SK-N-SH (cell line): Measurements from ENCODE around the gene COL8A2. TPM values are rescaled to one million over a fixed set of nuclear protein-coding genes. Genes with fewer than 3 reads are reported as not detected.

Experiments used
- CTCF ChIA-PET: fragments of 300-600, 350-600 bp; formaldehyde crosslinking; extraction: SDS; loops from one replicate; lab custom pipeline; 2021; lab: Yijun Ruan, JAX
- POLR2A ChIA-PET: fragments of 350-600 bp; sonication (Branson Sonifier 250); formaldehyde crosslinking; extraction: SDS; loops from one replicate; lab custom pipeline; 2020; ENCODE audit warnings: antibody characterized with exemption, inconsistent platforms; lab: Yijun Ruan, JAX
- DNase-seq: peaks from one replicate; pipeline ENCODE4 v3.0.0; 2012
- H2AFZ ChIP-seq: fragments of 200-600 bp; sonication (generic); 2 replicates; pipeline ENCODE4 v1.8.1; 2016; ENCODE audit warnings: antibody characterized with exemption, mild to moderate bottlenecking, low read depth
- H3F3A ChIP-seq: fragments of 200-600 bp; sonication (generic); replicated peaks from 2 replicates; pipeline ENCODE3; 2016; ENCODE audit warnings: antibody characterized with exemption, mild to moderate bottlenecking; ENCODE audit not compliant: insufficient read depth
- H3K27ac ChIP-seq, 2 experiments: fragments of 200-500 bp in 1 of 2; fragments of 200-600 bp in 1 of 2; sonication (Bioruptor generic) in 1 of 2; sonication (generic), shearing (Covaris generic) in 1 of 2; 2 replicates each; pipeline versions ENCODE4 v1.5.1 to v1.6.1; 2014 to 2016; ENCODE audit warnings: low read depth in 2 of 2, inconsistent platforms in 1 of 2, low read length in 1 of 2, mild to moderate bottlenecking in 1 of 2, mixed read lengths in 1 of 2
- H3K27me3 ChIP-seq: fragments of 200-600 bp; sonication (generic), shearing (Covaris generic); 2 replicates; pipeline ENCODE4 v1.6.1; 2016; ENCODE audit warnings: mixed run types; ENCODE audit not compliant: insufficient read depth
- H3K36me3 ChIP-seq, 2 experiments: fragments of 200-500 bp in 1 of 2; fragments of 200-600 bp in 1 of 2; sonication (Bioruptor generic) in 1 of 2; sonication (generic) in 1 of 2; replicated peaks in 1 of 2; 2 replicates each; pipeline versions ENCODE3 to v1.5.1; 2014 to 2016; ENCODE audit warnings: low read length in 1 of 2, mild to moderate bottlenecking in 1 of 2; ENCODE audit not compliant: insufficient read depth in 2 of 2, control insufficient read depth in 1 of 2
- H3K4me1 ChIP-seq, 2 experiments: fragments of 200-500 bp in 1 of 2; fragments of 200-600 bp in 1 of 2; sonication (Bioruptor generic) in 1 of 2; sonication (generic), shearing (Covaris generic) in 1 of 2; 2 replicates each; pipeline versions ENCODE4 v1.5.1 to v1.6.1; 2014 to 2016; ENCODE audit warnings: low read depth in 1 of 2, low read length in 1 of 2, mixed run types in 1 of 2; ENCODE audit not compliant: insufficient read depth in 2 of 2, control insufficient read depth in 1 of 2
- H3K4me2 ChIP-seq: fragments of 200-600 bp; sonication (generic), shearing (Covaris generic); 2 replicates; pipeline ENCODE4 v1.6.1; 2017; ENCODE audit warnings: mixed run types
- H3K4me3 ChIP-seq, 2 experiments: fragments of 200-500 bp in 1 of 2; fragments of 200-600 bp in 1 of 2; sonication (Bioruptor generic) in 1 of 2; sonication (generic), shearing (Covaris generic) in 1 of 2; 2 replicates each; pipeline versions ENCODE4 v1.5.1 to v1.8.1; 2014 to 2016; ENCODE audit warnings: low read depth in 2 of 2, inconsistent platforms in 1 of 2, low read length in 1 of 2, mild to moderate bottlenecking in 1 of 2, mixed read lengths in 1 of 2, moderate library complexity in 1 of 2
- H3K79me2 ChIP-seq: fragments of 200-600 bp; sonication (generic); 2 replicates; pipeline ENCODE4 v1.8.1; 2017; ENCODE audit warnings: mild to moderate bottlenecking; ENCODE audit not compliant: insufficient read depth
- H3K9ac ChIP-seq: fragments of 200-600 bp; sonication (generic); 2 replicates; pipeline ENCODE4 v1.6.1; 2017; ENCODE audit warnings: mixed run types
- H3K9me2 ChIP-seq: fragments of 200-600 bp; sonication (generic); 2 replicates; pipeline ENCODE4 v1.6.1; 2017; ENCODE audit warnings: mixed run types
- H3K9me3 ChIP-seq: fragments of 200-600 bp; sonication (generic); 2 replicates; pipeline ENCODE4 v1.6.1; 2017; ENCODE audit warnings: mixed run types, mild to moderate bottlenecking, moderate library complexity
- H4K20me1 ChIP-seq: fragments of 200-600 bp; sonication (generic); 2 replicates; pipeline ENCODE4 v1.6.1; 2017; ENCODE audit warnings: mild to moderate bottlenecking, mixed run types; ENCODE audit not compliant: insufficient read depth
- CTCF ChIP-seq: fragments of 200-600 bp; sonication (generic); IDR thresholded peaks from 2 replicates; pipeline ENCODE4 v1.6.1; 2017; ENCODE audit warnings: antibody characterized with exemption, mild to moderate bottlenecking, moderate library complexity
- FOXJ3 ChIP-seq: sonication (generic); formaldehyde crosslinking; IDR thresholded peaks from 2 replicates; pipeline ENCODE4 v1.5.1; 2020; ENCODE audit warnings: mild to moderate bottlenecking, missing genetic modification reagents
- FOXM1 ChIP-seq: IDR thresholded peaks from 2 replicates; pipeline ENCODE4 v1.4.0; 2012; ENCODE audit warnings: low read depth, mild to moderate bottlenecking
- GABPA ChIP-seq: IDR thresholded peaks from 2 replicates; pipeline ENCODE4 v1.4.0; 2012; ENCODE audit warnings: low read depth, mild to moderate bottlenecking
- IRF3 ChIP-seq: fragments of 150-350 bp; IDR thresholded peaks from 2 replicates; pipeline ENCODE4 v1.6.1; 2016; ENCODE audit warnings: mild to moderate bottlenecking, low read depth, low read length
- MXI1 ChIP-seq: IDR thresholded peaks from 2 replicates; pipeline ENCODE4 v1.6.1; 2012; ENCODE audit warnings: mild to moderate bottlenecking, low read depth, low read length, improper control_type of control experiment
- RAD21 ChIP-seq: IDR thresholded peaks from 2 replicates; pipeline ENCODE4 v1.6.1; 2012; ENCODE audit warnings: mild to moderate bottlenecking, low read length
- RXRA ChIP-seq: IDR thresholded peaks from 2 replicates; pipeline ENCODE4 v1.4.0; 2012; ENCODE audit warnings: low read depth, mild to moderate bottlenecking, borderline replicate concordance
- SMC3 ChIP-seq: IDR thresholded peaks from 2 replicates; pipeline ENCODE4 v1.6.1; 2012; ENCODE audit warnings: low read depth, low read length, improper control_type of control experiment
- TCF12 ChIP-seq: IDR thresholded peaks from 2 replicates; pipeline ENCODE4 v1.4.0; 2012
- YY1 ChIP-seq: IDR thresholded peaks from 2 replicates; pipeline ENCODE4 v1.4.0; 2012; ENCODE audit warnings: low read depth, mild to moderate bottlenecking
- ZBTB33 ChIP-seq: IDR thresholded peaks from 2 replicates; pipeline ENCODE4 v1.4.0; 2012; ENCODE audit warnings: low read depth, borderline replicate concordance
- WGBS: methylation state at CpG from one replicate; pipeline ENCODE4 v1.1.6; 2017; ENCODE audit warnings: low lambda C conversion rate; 5-methylcytosine and 5-hydroxymethylcytosine counted together
- polyA plus RNA-seq, 3 experiments: library from polyadenylated mRNA; depleted of rRNA; stranded (reverse); fragments of >200 nt; gene quantifications; 2 replicates each; pipeline ENCODE4 v1.2.3, GENCODE V29; 2012

Gene COL8A2
- polyA plus RNA-seq, 1 of the 3 experiments (the other 2 are of a cell fraction): 3.1 TPM

GRCh38 chr1:36126797-36127500 is 1.9 kb upstream of the COL8A2 start:
- POLR2A ChIA-PET: no interaction called here
- no peak overlapping the region for H3K4me2 ChIP-seq

More at GRCh38 chr1:36126797-36127500, 1.9 kb upstream of the COL8A2 start:
- Histone ChIP-seq H3K9me2 (no peaks in the 10 kb centered on the region), H4K20me1 (no peaks in the 10 kb centered on the region), H3K79me2 (no peaks in the 10 kb centered on the region), H3K4me1 (peaks cover 0 to 4% of the 10 kb centered on the region in 2 experiments; a peak in 1 of 4 replicates), H3K27ac (no peak overlapping the region), H2AFZ (no peak overlapping the region), H3K9ac (no peak overlapping the region), H3F3A (peaks cover 6% of the 10 kb centered on the region), H3K9me3 (no peaks in the 10 kb centered on the region), H3K4me3 (no peak overlapping the region), H3K27me3 (no peaks in the 10 kb centered on the region), H3K36me3 (no peaks in the 10 kb centered on the region)
- CTCF ChIA-PET: interaction anchor here (1.2 to 17.9 kb wide), 2 partner anchors 10 to 22 kb away, joined by 3 to 700 read pairs; partner anchors contain the start of gene ADPRS
- 90% methylated on average over 7 of the region's 7 CpGs for WGBS
- DNase-seq: peak; percentile 48
- TF ChIP-seq ZBTB33 (no peak), YY1 (no peak), RAD21 (no peak), FOXJ3 (CRISPR knock-in tag) (no peak), TCF12 (no peak), MXI1 (no peak), CTCF (no peak), RXRA (no peak), IRF3 (no peak), GABPA (no peak), FOXM1 (no peak), SMC3 (no peak)
